SU-DHL-6 (cell line): Measurements from ENCODE around the gene SLC16A5.
"Not testable (repeated sequence)": the region's sequence is repeated elsewhere in the genome, so short reads cannot be mapped to it uniquely, and the experiment has no call there.

Experiments used
- H2AFZ ChIP-seq: fragments of 200-600 bp; sonication (generic); 2 replicates; pipeline ENCODE4 v1.6.1; 2014; ENCODE audit warnings: low read depth, mild to moderate bottlenecking, moderate library complexity, mixed read lengths, antibody characterized with exemption, low read length; ENCODE audit not compliant: severe bottlenecking
- H3F3A ChIP-seq: fragments of 200-600 bp; shearing (Covaris generic); 2 replicates; pipeline ENCODE4 v1.6.0; 2016; ENCODE audit warnings: antibody characterized with exemption, mild to moderate bottlenecking; ENCODE audit not compliant: insufficient read depth
- H3K27ac ChIP-seq: fragments of 200-600 bp; sonication (generic); 2 replicates; pipeline ENCODE4 v1.5.1; 2016; ENCODE audit warnings: low read depth, mild to moderate bottlenecking, low read length, moderate library complexity, mixed read lengths
- H3K27me3 ChIP-seq: fragments of 200-600 bp; sonication (generic), shearing (Covaris generic); 2 replicates; pipeline ENCODE4 v1.6.0; 2014; ENCODE audit warnings: mild to moderate bottlenecking, low read length
- H3K36me3 ChIP-seq: fragments of 200-600 bp; sonication (generic); 2 replicates; pipeline ENCODE4 v1.6.1; 2014; ENCODE audit warnings: mild to moderate bottlenecking, low read length, mixed read lengths
- H3K4me2 ChIP-seq: fragments of 300-600, 200-600 bp; shearing (Covaris generic), sonication (generic); 2 replicates; pipeline ENCODE4 v1.6.0; 2014; ENCODE audit warnings: low read length, low read depth, mild to moderate bottlenecking; ENCODE audit not compliant: poor library complexity, severe bottlenecking
- H3K4me3 ChIP-seq: fragments of 200-600 bp; sonication (generic); 2 replicates; pipeline ENCODE4 v1.5.1; 2014; ENCODE audit warnings: antibody characterized with exemption, low read length, mild to moderate bottlenecking, mixed read lengths; ENCODE audit not compliant: insufficient read depth, poor library complexity, severe bottlenecking
- H3K79me2 ChIP-seq: fragments of 200-600 bp; sonication (generic); 2 replicates; pipeline ENCODE4 v1.6.1; 2014; ENCODE audit warnings: mild to moderate bottlenecking, low read length, moderate library complexity; ENCODE audit not compliant: insufficient read depth
- H3K9ac ChIP-seq: fragments of 200-600 bp; sonication (generic); 2 replicates; pipeline ENCODE4 v1.7.0; 2014; ENCODE audit warnings: mild to moderate bottlenecking, low read length
- H3K9me2 ChIP-seq: fragments of 200-600 bp; sonication (generic); replicated peaks from 2 replicates; pipeline ENCODE4 v1.6.1; 2014; ENCODE audit warnings: low read length; ENCODE audit not compliant: insufficient read depth
- H3K9me3 ChIP-seq: fragments of 200-600 bp; sonication (generic); 2 replicates; pipeline ENCODE4 v1.6.1; 2014; ENCODE audit warnings: low read length, mixed read lengths; ENCODE audit not compliant: insufficient read depth
- H4K20me1 ChIP-seq: fragments of 200-600 bp; sonication (generic); 2 replicates; pipeline ENCODE4 v1.6.1; 2014; ENCODE audit warnings: low read depth, mild to moderate bottlenecking, antibody characterized with exemption, low read length, moderate library complexity, mixed read lengths
- CTCF ChIP-seq: fragments of 200-600 bp; sonication (generic); IDR thresholded peaks from one replicate; pipeline ENCODE4 v1.5.1; 2017; ENCODE audit warnings: antibody characterized with exemption, mild to moderate bottlenecking, low read length, moderate library complexity; ENCODE audit not compliant: insufficient read depth, poor library complexity, severe bottlenecking
- EZH2phosphoT487 ChIP-seq: fragments of 200-600 bp; sonication (generic), shearing (Covaris generic); conservative IDR thresholded peaks from 2 replicates; pipeline ENCODE4 v1.6.1; 2018; ENCODE audit warnings: mild to moderate bottlenecking, antibody characterized with exemption, low read length, moderate library complexity, mixed read lengths

Gene SLC16A5

GRCh38 chr17:75133001-75133400 lies 45.2 kb downstream of the SLC16A5 start:
- H3K79me2 ChIP-seq = peaks cover 17% of the 10 kb centered on the region
- no peaks in the 10 kb centered on the region for H3K27me3 ChIP-seq
- H3K4me2 ChIP-seq = no peak overlapping the region
- no peak overlapping the region for H3K4me3 ChIP-seq
- no peaks in the 10 kb centered on the region for H3K9me3 ChIP-seq
- peaks cover 3% of the 10 kb centered on the region; the same call in 1 of the 2 replicates for H4K20me1 ChIP-seq
- H3K9me2 ChIP-seq = no peaks in the 10 kb centered on the region
- peaks cover 27% of the 10 kb centered on the region for H3F3A ChIP-seq
- no peak overlapping the region for H3K27ac ChIP-seq
- H3K9ac ChIP-seq = no peak overlapping the region
- TF ChIP-seq EZH2phosphoT487 = no peak
- no peak for TF ChIP-seq CTCF
- no peak overlapping the region for H2AFZ ChIP-seq
- H3K36me3 ChIP-seq = 0 out of 2 replicates have a peak, but pooled peaks cover 4% of the 10 kb centered on the region

GRCh38 chr17:75133607-75134347 lies 46.0 kb downstream of the SLC16A5 start:
- H3K9me3 ChIP-seq, H3K4me2 ChIP-seq, H4K20me1 ChIP-seq, H2AFZ ChIP-seq, H3K9ac ChIP-seq, H3K9me2 ChIP-seq, H3K4me3 ChIP-seq, H3K36me3 ChIP-seq, H3K27ac ChIP-seq, H3K27me3 ChIP-seq: not testable (repeated sequence)
- Histone ChIP-seq H3K79me2 (peaks cover 17% of the 10 kb centered on the region), H3F3A (peaks cover 32% of the 10 kb centered on the region)

- Histone ChIP-seq H3K36me3 (peaks cover 16% of the 10 kb centered on the region; the same call in 1 of the 2 replicates), H3K9ac (no peak overlapping the region), H3K27ac (no peak overlapping the region), H3K4me2 (no peak overlapping the region), H4K20me1 (peaks cover 3% of the 10 kb centered on the region; the same call in 1 of the 2 replicates), H3F3A (peaks cover 42% of the 10 kb centered on the region), H3K9me3 (no peaks in the 10 kb centered on the region), H3K27me3 (no peaks in the 10 kb centered on the region), H3K79me2 (peaks cover 10% of the 10 kb centered on the region), H3K4me3 (no peak overlapping the region), H2AFZ (no peak overlapping the region), H3K9me2 (no peaks in the 10 kb centered on the region)
- TF ChIP-seq EZH2phosphoT487 (no peak), CTCF (no peak)
Observed at GRCh38 chr17:75135452-75135851, 47.7 kb downstream of the SLC16A5 start.

GRCh38 chr17:75135946-75136345 lies 48.2 kb downstream of the SLC16A5 start:
- H3K9ac ChIP-seq = no peak overlapping the region
- peaks cover 5% of the 10 kb centered on the region; the same call in 1 of the 2 replicates for H3K79me2 ChIP-seq
- no peak overlapping the region for H3K4me2 ChIP-seq
- no peak overlapping the region for H3K4me3 ChIP-seq
- H3K27me3 ChIP-seq = no peaks in the 10 kb centered on the region
- H3K27ac ChIP-seq = no peak overlapping the region
- H3K9me2 ChIP-seq = no peaks in the 10 kb centered on the region
- H3K9me3 ChIP-seq = no peaks in the 10 kb centered on the region
- TF ChIP-seq EZH2phosphoT487 (no peak), CTCF (no peak)
- no peak overlapping the region for H2AFZ ChIP-seq
- 0 out of 2 replicates have a peak, but pooled peaks cover 3% of the 10 kb centered on the region for H4K20me1 ChIP-seq
- H3K36me3 ChIP-seq = peaks cover 16% of the 10 kb centered on the region; the same call in 1 of the 2 replicates
- H3F3A ChIP-seq = peaks cover 42% of the 10 kb centered on the region

- H3F3A ChIP-seq = peaks cover 42% of the 10 kb centered on the region
Observed at GRCh38 chr17:75137762-75138161, 50.0 kb downstream of the SLC16A5 start.

More at GRCh38 chr17:75137762-75138161, 50.0 kb downstream of the SLC16A5 start:
- H3K9me2 ChIP-seq, H3K79me2 ChIP-seq, H3K4me3 ChIP-seq, H3K9me3 ChIP-seq, H4K20me1 ChIP-seq, H3K27me3 ChIP-seq, H3K4me2 ChIP-seq, H3K27ac ChIP-seq, H3K9ac ChIP-seq, H2AFZ ChIP-seq: not testable (repeated sequence)
- H3K36me3 ChIP-seq = peaks cover 21% of the 10 kb centered on the region; the same call in 1 of the 2 replicates
